ENCODE data around the gene OBSCN.

OBSCN gene

DNA sequence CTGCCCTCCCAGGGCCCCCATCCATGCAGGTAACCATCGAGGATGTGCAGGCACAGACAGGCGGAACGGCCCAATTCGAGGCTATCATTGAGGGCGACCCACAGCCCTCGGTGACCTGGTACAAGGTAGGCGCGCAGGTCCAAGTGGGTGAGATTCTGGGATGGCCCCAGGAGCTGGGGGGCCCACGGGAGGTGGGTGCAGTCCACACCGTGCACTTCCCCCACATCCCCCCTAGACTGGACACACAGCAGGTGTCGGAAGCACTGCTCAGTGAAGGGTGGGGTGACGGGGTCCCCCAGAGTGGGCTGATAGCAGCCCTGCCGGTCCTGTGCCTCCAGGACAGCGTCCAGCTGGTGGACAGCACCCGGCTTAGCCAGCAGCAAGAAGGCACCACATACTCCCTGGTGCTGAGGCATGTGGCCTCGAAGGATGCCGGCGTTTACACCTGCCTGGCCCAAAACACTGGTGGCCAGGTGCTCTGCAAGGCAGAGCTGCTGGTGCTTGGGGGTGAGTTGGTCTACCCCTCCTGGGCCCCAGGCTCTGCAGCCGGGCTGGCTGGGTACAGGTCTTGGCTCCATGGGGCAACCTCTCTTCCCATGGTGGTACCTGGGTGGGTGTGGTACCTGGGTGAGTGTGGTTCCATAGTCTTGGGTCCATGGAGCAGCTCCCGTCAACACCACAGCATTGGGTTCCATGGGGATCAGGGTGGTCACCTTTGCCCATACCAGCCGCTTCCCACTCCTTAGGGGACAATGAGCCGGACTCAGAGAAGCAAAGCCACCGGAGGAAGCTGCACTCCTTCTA lies 158.4 kb downstream of the OBSCN start:
- no peak for DNase-seq (ENCODE audit: low read depth, low spot score)

GRCh38 chr1:228366866-228367741 lies 159.3 kb downstream of the OBSCN start:
- DNase-seq (ENCODE audit: low read depth, low spot score): no peak

GRCh38 chr1:228367798-228368791 lies 160.3 kb downstream of the OBSCN start:
- peak; percentile 30 for DNase-seq (ENCODE audit: low read depth, low spot score)

DNA sequence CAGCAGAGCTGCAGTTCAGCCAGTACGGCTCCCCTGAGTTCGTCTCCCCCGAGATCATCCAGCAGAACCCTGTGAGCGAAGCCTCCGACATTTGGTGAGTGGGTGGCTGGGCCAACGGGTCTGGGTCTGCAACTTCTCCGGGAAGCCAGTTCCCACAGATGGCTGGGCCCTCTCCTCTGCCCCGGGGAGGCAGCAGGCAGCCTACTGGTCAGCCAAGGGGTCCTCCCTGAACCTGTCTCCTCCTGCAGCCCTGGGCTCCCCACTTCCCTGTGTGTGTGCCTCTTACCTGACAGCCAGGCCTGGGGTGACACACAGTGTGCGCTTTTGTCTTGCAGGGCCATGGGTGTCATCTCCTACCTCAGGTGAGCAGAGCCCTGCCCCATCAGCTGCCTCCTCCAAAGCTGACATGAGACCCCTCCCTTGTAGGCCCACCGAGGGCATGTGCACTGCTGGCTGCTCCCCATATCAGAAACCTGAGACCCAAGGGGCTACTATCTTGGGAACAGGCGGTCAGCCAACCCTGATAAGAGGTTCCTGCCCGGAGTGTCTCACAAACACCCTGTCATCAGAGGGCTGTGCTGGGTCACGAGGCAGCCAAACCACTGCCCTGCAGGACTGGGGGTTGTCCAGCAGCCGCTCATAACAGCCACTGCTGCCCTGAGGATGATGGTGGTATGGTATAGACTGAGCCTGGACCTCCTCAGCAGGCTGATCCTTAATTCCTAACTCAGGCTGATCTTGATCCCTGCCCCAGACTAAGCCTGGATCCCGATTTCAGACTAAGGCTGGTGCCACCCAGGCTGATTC lies 161.2 kb downstream of the OBSCN start:
- no peak for DNase-seq (ENCODE audit: low read depth, low spot score)

DNA sequence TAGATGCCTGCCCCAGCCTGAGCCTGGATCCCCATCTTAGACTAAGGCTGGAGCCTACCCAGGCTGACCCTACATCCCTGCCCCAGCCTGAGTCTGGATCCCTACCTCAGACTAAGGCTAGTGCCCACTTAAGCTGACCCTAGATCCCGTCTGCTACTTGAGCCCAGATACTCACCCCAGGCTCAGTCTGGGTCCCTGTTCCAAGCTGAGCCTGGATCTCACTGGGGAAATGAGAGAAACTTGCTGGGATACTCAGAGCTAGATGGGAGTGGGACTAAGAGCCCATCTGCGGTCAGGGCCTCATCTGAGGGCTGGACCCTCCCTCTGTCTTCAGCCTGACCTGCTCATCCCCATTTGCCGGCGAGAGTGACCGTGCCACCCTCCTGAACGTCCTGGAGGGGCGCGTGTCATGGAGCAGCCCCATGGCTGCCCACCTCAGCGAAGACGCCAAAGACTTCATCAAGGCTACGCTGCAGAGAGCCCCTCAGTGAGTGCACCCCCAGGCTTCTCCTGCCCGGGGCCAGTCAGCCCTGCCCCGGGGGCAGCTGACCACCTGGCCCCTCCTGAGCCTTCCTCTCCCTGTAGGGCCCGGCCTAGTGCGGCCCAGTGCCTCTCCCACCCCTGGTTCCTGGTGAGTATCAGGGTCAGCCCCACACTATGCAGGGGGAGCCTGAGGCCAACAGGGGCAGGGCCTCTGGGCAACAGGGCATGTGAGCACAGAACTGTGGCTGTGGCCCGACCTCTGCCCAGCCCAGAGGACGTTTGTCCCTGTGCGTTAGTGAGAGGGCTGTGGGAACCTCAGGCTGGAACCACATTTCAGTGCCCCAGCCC lies 162.0 kb downstream of the OBSCN start:
- DNase-seq (ENCODE audit: low read depth, low spot score): no peak

- no peak for DNase-seq (ENCODE audit: low read depth, low spot score)
Observed at GRCh38 chr1:228370439-228370940, 162.6 kb downstream of the OBSCN start.

DNA sequence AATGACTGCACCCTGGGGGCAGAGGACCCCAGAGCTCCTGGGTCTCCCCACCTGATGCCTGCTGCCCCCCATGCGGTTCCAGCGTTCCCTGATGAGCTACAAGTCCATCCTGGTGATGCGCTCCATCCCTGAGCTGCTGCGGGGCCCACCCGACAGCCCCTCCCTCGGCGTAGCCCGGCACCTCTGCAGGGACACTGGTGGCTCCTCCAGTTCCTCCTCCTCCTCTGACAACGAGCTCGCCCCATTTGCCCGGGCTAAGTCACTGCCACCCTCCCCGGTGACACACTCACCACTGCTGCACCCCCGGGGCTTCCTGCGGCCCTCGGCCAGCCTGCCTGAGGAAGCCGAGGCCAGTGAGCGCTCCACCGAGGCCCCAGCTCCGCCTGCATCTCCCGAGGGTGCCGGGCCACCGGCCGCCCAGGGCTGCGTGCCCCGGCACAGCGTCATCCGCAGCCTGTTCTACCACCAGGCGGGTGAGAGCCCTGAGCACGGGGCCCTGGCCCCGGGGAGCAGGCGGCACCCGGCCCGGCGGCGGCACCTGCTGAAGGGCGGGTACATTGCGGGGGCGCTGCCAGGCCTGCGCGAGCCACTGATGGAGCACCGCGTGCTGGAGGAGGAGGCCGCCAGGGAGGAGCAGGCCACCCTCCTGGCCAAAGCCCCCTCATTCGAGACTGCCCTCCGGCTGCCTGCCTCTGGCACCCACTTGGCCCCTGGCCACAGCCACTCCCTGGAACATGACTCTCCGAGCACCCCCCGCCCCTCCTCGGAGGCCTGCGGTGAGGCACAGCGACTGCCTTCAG lies 163.3 kb downstream of the OBSCN start:
- DNase-seq (ENCODE audit: low read depth, low spot score): no peak

DNA sequence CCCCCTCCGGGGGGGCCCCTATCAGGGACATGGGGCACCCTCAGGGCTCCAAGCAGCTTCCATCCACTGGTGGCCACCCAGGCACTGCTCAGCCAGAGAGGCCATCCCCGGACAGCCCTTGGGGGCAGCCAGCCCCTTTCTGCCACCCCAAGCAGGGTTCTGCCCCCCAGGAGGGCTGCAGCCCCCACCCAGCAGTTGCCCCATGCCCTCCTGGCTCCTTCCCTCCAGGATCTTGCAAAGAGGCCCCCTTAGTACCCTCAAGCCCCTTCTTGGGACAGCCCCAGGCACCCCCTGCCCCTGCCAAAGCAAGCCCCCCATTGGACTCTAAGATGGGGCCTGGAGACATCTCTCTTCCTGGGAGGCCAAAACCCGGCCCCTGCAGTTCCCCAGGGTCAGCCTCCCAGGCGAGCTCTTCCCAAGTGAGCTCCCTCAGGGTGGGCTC lies 163.9 kb downstream of the OBSCN start:
- DNase-seq (ENCODE audit: low read depth, low spot score): no peak

GRCh38 chr1:228372183-228373003 lies 164.5 kb downstream of the OBSCN start:
- DNase-seq (ENCODE audit: low read depth, low spot score): no peak

- DNase-seq (ENCODE audit: low read depth, low spot score): no peak
Observed at GRCh38 chr1:228373004-228373680, 165.3 kb downstream of the OBSCN start.

GRCh38 chr1:228373681-228374571 lies 166.1 kb downstream of the OBSCN start:
- no peak for DNase-seq (ENCODE audit: low read depth, low spot score)

DNA sequence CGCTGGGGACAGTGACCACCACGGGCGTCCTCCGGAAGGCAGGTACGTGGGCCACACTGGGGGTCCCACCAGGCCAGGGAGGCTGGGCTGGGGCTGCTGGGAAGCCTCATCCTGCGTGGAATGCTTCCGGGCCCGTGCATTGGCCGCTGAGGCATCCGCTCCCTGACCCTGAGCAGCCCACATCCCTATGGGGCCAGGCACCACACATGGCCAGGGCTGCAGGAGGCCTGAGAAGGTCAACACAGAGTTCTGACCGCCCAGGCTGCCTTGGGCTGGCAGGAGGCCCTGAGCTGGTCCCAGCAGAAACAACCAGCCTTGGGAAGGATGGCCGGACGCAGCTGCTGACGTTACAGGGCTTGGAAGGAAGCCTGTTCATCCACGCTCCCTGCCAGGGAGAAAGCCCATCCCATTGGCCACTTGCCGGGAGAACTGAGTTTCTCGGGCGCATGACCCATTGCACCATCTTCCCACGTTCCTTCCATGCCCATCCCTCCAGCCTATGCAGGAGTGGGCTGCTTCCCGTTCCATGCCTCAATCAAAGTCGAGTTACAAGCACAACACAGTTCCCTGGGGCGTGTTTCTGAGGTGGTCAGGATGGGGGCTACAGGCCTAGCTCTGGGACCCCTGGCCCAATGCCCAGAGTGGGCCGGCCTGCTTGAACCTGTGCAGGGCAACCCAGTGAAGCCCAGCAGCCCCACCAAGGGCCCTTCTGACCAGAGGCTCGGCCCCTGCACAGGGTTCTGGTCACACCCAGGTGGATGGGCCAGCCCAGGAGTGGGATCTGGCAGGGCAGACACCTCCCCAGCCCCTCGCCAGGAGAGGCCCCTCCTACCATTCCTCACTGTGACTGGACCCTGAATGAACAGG lies 167.1 kb downstream of the OBSCN start:
- DNase-seq (ENCODE audit: low read depth, low spot score): no peak

DNA sequence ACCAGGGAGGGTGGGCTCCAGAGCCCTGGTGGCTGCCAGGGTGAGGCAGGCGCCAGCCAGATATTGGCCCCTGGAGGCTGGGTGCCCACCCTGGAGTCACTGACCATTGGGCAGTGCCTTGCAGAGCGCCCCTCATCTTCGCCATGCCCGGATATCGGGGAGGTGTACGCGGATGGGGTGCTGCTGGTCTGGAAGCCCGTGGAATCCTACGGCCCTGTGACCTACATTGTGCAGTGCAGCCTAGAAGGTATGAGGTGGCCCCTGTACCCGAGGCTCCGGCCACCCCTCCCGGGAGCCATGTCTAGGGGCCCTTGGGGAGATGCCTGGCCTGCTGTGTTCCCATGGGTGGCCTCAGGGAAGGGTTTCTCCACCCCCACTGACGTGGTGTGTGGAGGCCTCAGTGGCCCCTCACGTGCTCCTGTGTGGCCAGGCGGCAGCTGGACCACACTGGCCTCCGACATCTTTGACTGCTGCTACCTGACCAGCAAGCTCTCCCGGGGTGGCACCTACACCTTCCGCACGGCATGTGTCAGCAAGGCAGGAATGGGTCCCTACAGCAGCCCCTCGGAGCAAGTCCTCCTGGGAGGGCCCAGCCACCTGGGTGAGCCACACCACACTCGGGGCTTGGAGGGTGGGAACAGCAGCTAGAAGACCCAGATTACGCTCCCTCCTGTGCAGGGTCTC lies 167.9 kb downstream of the OBSCN start:
- DNase-seq (ENCODE audit: low read depth, low spot score): no peak

- no peak for DNase-seq (ENCODE audit: low read depth, low spot score)
Observed at GRCh38 chr1:228376262-228376628, 168.4 kb downstream of the OBSCN start.

All from ELF-1 (cell line).